Activated CD4-positive, alpha-beta T cell treated with anti-CD3 and anti-CD28 coated beads, Interleukin-2, Interleukin-4, amounts not matched to agents 100 ng/mL and 50 ng/mL, durations not matched to agents 16 hours and 8 hours (primary cell): ENCODE data around the gene TMC3.
"Not testable (repeated sequence)": the region's sequence is repeated elsewhere in the genome, so short reads cannot be mapped to it uniquely, and the experiment has no call there.

Source experiments
- DNase-seq: peaks from one replicate; pipeline ENCODE4 v3.0.0-alpha.2; 2020; ENCODE audit warnings: low spot score

Gene TMC3

DNA sequence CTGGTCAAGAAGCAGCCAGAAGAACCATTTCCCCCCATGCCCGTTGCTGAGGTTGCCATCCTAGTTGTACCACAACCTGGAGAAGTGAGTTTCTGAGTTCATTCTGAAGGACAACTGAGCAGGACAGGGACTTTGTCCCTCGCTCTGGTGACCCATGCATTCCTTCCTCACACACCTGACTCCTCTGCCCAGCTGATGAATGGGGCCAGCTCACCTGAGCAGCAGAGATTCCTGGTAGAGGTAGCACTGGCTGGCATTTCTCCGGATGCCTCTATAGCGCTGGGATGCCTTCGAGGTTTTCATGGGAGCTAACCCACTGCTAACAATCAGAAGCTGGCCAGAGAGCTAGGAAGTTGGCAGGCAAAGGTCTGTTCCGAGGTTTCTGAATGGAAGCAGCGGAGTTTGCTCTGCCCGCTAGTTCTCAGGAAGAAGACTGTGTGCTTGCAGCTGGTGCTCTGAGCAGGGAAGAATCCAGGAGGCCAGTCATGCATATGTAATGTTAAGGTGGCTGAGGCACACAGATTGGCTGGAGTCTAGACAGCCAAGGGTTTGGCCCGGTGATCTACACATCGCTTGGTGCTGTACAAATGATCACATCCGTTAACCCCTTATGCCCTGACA, at the start of gene TMC3:
Gene TMC3, minus strand, starts transcription at position 439 of the 621 bp plus-strand sequence. Its CDS starts 136 bp downstream, at position 303.
- DNase-seq = no peak

- no peak for DNase-seq
Measured at GRCh38 chr15:81421461-81421860, 47.4 kb upstream of the TMC3 start.

GRCh38 chr15:81419332-81419943, 45.4 kb upstream of the TMC3 start:
- no peak for DNase-seq

GRCh38 chr15:81418891-81419290, 44.9 kb upstream of the TMC3 start:
- DNase-seq = no peak

GRCh38 chr15:81418444-81418843, 44.4 kb upstream of the TMC3 start:
- DNase-seq = no peak

GRCh38 chr15:81414274-81414968, 40.4 kb upstream of the TMC3 start:
- DNase-seq = not testable (repeated sequence)

DNA sequence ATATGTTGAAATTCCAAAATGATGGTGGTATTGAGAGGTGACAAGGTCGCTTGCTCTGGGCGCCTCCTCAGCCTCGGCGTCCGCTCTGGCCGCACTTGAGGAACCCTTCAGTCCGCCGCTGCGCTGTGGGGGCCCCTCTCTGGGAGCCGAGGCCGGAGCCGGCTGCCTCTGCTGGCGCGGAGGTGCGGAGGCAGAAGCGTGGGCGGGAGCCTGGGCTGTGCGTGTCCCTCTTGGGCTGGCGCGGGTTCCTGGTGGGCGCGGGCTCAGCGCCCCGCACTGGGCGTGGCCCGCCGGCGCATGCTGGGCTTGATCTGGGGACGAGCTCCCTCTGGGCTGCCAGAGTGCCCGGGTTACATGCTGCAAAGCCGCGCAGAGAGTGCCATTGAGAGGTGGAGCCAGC, 39.8 kb upstream of the TMC3 start:
- DNase-seq = no peak

- no peak for DNase-seq
Measured at GRCh38 chr15:81411969-81412633, 38.1 kb upstream of the TMC3 start.

DNA sequence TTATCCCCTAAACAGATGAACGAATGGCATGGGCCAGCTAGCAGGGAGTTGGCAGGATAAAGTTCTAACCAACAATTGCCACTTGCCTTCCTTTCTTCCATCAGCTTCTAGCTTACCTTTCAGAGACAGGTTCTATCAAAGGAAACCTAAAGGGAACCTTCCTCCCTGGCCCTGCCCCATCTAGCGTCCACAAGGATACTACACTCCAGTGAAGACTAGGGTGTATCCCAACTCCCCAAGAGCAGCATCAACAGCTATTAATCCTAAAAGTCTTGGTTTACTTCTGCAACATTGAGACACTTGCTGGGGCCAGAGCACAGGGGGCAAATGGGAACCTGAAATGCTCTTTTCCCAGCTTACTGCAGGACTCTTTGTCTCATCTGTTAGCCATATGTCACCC, 37.0 kb upstream of the TMC3 start:
- DNase-seq = no peak

DNA sequence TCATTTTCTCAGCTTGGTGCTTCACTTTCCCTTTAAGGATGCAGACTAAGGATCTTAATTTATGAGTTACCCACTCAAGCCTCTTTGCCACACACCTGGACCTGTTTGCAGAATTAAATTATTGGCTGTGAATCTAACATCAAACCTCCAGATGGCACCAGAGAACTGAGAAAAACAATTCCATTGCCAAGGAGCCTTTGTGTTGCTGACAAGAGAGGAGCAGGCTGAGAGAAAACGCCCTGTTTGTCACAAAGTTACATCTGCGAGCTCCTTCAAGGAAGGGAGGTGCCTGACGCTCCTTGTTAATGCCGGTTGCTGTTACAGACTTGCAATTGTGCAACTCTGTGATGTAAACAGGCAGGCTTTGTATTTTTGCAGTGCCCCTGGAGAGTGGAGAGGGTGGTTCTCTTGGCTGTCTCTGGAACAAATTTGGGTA, 36.3 kb upstream of the TMC3 start:
- peak; percentile 49 for DNase-seq

GRCh38 chr15:81407718-81408117, 33.7 kb upstream of the TMC3 start:
- no peak for DNase-seq

DNA sequence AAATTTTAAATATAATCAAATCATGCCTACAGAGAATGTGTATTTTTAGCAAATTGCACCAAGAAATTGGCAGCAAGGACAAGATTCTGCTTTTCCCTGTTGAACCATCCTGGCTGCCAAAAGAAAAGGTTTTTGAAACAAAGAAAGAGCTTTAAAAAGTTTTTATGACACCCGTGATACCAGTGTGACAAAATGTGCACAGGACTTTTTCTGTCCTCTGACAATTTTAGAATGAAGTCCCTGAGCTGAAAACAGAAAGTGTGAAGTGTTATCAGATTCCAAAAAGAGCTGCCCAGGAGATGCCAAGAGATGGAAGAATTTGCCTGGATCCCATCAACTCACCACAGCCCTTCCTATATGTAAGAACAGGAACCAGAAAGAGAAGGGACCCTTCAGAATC, 33.2 kb upstream of the TMC3 start:
- no peak for DNase-seq

DNA sequence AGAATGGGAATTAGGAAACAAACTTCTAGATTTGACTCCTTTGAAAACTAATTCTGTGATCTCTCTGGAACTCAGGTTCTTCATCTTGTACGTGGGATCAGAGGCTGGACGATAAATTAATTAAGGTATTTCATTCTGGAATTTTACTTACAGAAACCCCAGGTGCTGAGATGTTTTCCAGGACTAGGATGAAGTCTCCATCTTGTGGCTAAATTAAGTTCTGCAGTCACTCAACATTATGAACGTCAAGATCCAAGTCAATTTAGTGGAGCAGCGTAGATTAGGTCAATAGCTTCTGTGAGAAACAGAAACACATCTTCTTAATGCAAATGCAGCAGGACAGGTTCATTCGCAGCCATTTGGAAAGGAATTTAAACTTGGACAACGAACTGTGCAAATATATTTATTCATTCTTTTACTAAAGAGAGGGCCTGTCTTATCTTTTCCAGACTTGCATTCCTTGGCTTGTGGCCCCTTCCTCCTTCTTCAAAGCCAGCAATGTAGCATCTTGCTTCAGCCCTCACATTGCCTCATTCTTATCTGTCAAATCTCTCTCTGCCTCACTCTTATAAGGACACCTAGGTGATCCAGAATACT, 26.7 kb upstream of the TMC3 start:
- peak; percentile 47 for DNase-seq

DNA sequence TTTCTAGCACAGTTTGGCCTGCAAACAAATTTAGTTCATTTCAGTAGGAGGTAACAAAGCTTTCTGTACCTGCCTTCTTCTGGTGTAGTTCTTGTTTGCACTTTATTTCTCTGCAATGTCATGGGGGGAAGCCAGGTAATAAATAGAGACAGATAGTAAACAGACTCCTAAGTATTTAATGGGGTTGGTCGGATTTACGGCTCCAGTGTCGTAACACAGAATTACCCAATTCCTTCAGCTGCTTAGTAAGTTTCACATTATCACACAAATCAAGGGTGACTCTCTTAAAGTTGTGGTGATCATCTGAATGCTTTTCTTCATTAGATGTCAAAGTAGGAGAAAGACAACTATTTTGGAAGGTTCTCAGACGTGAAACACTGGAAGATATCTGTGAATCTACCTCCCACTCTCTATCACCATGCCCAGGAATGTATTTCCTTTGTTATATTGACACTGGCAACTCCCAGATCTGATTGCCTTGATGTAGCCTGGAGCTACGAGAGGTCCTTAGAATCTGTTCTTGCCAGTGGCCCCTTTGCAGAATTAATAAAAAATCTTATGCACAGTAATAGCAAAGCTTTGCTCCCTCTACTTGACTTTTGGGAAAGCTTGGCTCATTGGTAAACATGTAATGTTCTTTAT, 25.0 kb upstream of the TMC3 start:
- DNase-seq = no peak

GRCh38 chr15:81398456-81398855, 24.4 kb upstream of the TMC3 start:
- DNase-seq = no peak

- no peak for DNase-seq
Measured at GRCh38 chr15:81394603-81395002, 20.6 kb upstream of the TMC3 start.

- DNase-seq = no peak
Measured at GRCh38 chr15:81391657-81392056, 17.6 kb upstream of the TMC3 start.

GRCh38 chr15:81388436-81388770, 14.4 kb upstream of the TMC3 start:
- DNase-seq = no peak

DNA sequence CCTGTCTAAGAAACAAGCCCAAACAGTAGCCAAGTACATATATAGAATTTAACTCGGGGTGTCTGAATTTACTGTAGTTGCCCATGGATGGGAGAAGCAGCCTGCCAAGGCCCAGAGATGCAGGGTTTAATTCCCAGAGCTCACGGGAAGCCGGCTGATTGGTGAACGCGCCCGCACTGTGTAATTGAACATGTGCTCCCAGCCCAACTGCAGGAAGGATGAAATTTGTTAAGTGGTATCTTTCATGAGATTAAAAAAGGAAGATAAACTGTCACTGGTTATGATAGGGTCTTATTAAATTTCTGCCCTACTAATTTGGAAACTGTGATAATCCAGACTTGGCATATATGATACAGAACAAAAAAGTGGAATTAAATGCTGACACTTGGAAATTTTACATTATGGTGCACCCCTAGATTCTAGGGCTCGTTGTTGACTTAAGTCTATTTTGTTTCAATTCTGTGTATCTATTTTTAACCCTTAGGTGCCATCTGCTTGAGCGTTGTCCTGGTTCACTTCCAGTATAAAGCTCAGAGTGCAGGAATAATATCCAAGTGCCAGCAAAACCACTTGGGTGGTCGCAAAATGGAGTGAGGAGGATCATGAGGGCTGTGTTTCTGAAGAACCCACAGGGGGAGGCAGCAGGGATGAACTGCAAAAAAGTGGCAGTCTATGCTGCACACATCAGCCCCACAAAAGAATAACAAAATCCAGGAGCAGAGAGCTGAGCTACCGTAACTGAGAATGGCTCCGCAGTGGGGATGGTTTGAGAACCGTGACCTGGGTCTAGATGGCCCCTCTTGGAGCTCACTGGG, 13.8 kb upstream of the TMC3 start:
- DNase-seq = no peak

- no peak for DNase-seq
Measured at GRCh38 chr15:81386947-81387346, 12.9 kb upstream of the TMC3 start.

DNA sequence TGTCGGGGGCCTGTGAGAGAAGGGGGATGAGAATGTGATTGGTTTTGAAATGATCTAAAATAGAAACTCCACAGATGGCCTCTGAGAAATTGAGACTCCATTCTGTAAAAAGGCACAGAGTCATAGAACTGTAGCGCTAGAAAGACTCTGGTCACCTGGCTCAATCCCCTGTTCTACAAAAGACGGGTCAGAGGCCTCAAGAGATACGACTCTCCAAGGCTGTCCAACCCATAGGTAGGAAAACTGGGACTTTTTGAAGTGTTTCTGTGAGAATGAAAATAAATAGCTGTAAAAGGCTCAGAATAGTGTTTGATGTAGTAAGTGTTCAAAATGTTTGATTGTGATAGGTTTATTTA, 11.7 kb upstream of the TMC3 start:
- no peak for DNase-seq
